RWPE1 (cell line): ENCODE data around the gene TIMP4.

Experiments used
- CTCF ChIA-PET: fragments of 350-600 bp; sonication (Branson Sonifier 250); formaldehyde crosslinking; extraction: SDS; loops from one replicate; lab custom pipeline; 2021; lab: Yijun Ruan, JAX
- POLR2A ChIA-PET: fragments of 400-600 bp; formaldehyde crosslinking; extraction: SDS; loops from one replicate; lab custom pipeline; 2020; ENCODE audit warnings: antibody characterized with exemption; ENCODE audit not compliant: low non-redundant PET; lab: Yijun Ruan, JAX
- DNase-seq: peaks from one replicate; pipeline ENCODE4 v3.0.0; 2012; ENCODE audit warnings: low spot score
- H3K27ac ChIP-seq: fragments of 450-650 bp; 2 replicates; pipeline ENCODE4 v1.5.1; 2017
- CTCF ChIP-seq: fragments of 450-650 bp; conservative IDR thresholded peaks from 2 replicates; pipeline ENCODE4 v1.5.1; 2017; ENCODE audit warnings: low read depth, mild to moderate bottlenecking

Gene TIMP4

GRCh38 chr3:12195231-12195630 is 36.5 kb upstream of the TIMP4 start:
- ChIA-PET CTCF (interaction anchor here (0.7 to 0.9 kb wide), 2 partner anchors 60 to 332 kb away, joined by 3 read pairs; no protein-coding TSS in a partner anchor), POLR2A (no interaction called here)
- no peak for DNase-seq
- no peak for TF ChIP-seq CTCF
- H3K27ac ChIP-seq, result peak overlapping the region; percentile 90; the same call in 1 of the 2 replicates

GRCh38 chr3:12194669-12195161 is 36.0 kb upstream of the TIMP4 start:
- peak; percentile 36 for DNase-seq
- CTCF ChIA-PET, result interaction anchor here (0.7 to 0.9 kb wide), 2 partner anchors 59 to 332 kb away, joined by 3 read pairs; no protein-coding TSS in a partner anchor
- TF ChIP-seq CTCF, result no peak; the same call in 1 of the 2 replicates
- POLR2A ChIA-PET, result no interaction called here
- H3K27ac ChIP-seq, result peak overlapping the region; percentile 90

GRCh38 chr3:12194209-12194608 is 35.5 kb upstream of the TIMP4 start:
- POLR2A ChIA-PET, result no interaction called here
- CTCF ChIA-PET, result interaction anchor here (0.7 kb wide), 1 partner anchor 78 kb away, joined by 3 read pairs; no protein-coding TSS in a partner anchor
- no peak for TF ChIP-seq CTCF
- H3K27ac ChIP-seq, result peak overlapping the region; percentile 90
- DNase-seq, result peak; percentile 30

- no peak for TF ChIP-seq CTCF
- DNase-seq, result peak; percentile 86
- no peak overlapping the region for H3K27ac ChIP-seq
- ChIA-PET POLR2A (no interaction called here), CTCF (interaction anchor here (0.7 kb wide), 1 partner anchor 78 kb away, joined by 3 read pairs; no protein-coding TSS in a partner anchor)
Measured at GRCh38 chr3:12193485-12194165, 34.9 kb upstream of the TIMP4 start.

GRCh38 chr3:12192655-12193484 is 34.2 kb upstream of the TIMP4 start:
- ChIA-PET CTCF (no interaction called here), POLR2A (no interaction called here)

More at GRCh38 chr3:12192655-12193484, 34.2 kb upstream of the TIMP4 start:
- no peak for DNase-seq
- no peak overlapping the region for H3K27ac ChIP-seq
- TF ChIP-seq CTCF, result no peak
